ENCODE data around the gene UBE2E2.

UBE2E2 gene

DNA sequence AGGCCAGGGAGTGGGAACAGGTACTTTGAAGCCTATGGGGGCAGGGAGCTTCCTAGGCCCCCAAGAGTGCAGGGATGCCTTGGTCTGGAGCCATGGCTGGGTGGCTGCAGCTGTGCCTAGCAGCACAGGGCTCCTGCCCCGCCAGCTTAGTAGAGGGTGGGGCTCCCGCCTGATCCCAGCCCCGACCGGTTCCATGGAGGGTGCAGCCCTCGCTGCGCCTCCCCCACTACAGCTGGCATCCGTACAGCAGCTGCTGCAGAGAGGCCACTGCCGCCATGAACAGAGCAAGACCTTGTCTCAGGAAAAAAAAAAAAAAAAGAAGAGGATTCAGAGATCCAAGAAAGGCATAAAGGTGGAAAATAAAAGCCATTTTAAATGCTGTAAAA lies 277.2 kb downstream of the UBE2E2 start:
- FAIRE-seq, result no peak
- no peak for DNase-seq (ENCODE audit: insufficient read length)
- TF ChIP-seq POLR2AphosphoS5 (IDR thresholded peaks at IDR 0.05; ENCODE audit: low read depth, low read length) (no peak), TAF1 (IDR thresholded peaks at IDR 0.05; ENCODE audit: borderline replicate concordance, low read depth, low read length) (no peak), POLR2A (IDR thresholded peaks at IDR 0.05; ENCODE audit: low read depth, low read length) (no peak)

DNA sequence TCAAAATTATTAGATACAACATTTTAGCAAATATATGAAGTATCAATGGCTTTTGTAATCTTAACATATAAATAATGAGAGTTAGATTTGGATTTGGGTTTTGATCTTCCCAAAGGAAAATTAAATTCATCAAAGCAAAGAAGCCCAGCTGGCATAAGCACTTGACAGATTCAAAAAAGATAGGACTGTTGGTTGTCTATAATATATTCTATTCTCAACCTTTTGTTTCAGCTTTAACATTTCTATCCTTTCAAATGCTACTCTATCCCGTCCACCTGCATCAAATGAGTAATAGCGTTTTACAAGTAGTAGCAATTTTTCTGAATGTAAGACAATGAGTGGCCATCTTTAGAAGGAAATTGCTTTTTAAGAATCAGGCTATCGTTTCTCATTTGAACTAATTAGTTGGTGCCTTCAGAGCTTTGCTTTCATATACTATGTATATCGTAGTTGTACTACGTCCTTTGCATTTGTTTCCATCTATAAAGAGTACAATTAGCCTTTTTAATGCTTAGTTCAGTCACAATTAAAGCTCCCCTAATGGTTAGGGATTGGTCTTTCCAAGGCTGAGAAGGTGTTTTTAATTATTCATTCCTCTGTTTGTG lies 278.0 kb downstream of the UBE2E2 start:
- no peak for DNase-seq (ENCODE audit: insufficient read length)
- FAIRE-seq, result no peak
- TF ChIP-seq POLR2AphosphoS5 (IDR thresholded peaks at IDR 0.05; ENCODE audit: low read depth, low read length) (no peak), TAF1 (IDR thresholded peaks at IDR 0.05; ENCODE audit: borderline replicate concordance, low read depth, low read length) (no peak), POLR2A (IDR thresholded peaks at IDR 0.05; ENCODE audit: low read depth, low read length) (no peak)

DNA sequence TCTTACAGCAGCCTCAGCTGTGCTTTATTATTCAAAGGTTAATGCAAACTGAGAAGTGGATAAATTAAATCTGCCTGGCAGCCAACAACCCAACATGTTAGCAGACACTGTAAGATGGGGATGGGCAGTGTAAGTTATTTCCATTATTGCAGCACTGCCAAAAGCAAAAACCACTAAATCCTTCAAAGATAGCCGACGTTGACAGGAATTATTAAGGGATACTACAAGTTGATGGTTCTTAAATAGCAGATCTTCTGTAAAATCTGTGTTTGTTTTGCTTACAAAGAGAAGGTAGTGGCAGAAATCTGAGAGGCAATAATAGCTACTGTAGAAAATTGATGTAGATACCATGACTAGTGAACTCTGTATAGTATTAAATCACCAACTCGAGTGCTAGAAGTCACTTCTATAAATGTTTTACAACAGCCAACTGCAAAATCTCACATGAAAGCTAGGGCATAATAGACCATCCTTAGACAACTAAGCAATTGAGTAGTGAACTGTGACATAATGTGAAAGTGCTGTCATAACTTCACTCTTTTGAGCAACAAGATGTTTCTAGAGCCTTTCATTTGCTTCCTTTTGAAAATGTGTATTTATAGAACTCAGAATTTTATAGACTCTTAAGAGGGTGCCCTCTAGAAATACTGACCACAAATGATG lies 278.6 kb downstream of the UBE2E2 start:
- DNase-seq (ENCODE audit: insufficient read length) (no peak), FAIRE-seq (no peak)
- no peak for TF ChIP-seq TAF1 (IDR thresholded peaks at IDR 0.05; ENCODE audit: borderline replicate concordance, low read depth, low read length)
- TF ChIP-seq POLR2A (IDR thresholded peaks at IDR 0.05; ENCODE audit: low read depth, low read length), result no peak
- no peak for TF ChIP-seq POLR2AphosphoS5 (IDR thresholded peaks at IDR 0.05; ENCODE audit: low read depth, low read length)

DNA sequence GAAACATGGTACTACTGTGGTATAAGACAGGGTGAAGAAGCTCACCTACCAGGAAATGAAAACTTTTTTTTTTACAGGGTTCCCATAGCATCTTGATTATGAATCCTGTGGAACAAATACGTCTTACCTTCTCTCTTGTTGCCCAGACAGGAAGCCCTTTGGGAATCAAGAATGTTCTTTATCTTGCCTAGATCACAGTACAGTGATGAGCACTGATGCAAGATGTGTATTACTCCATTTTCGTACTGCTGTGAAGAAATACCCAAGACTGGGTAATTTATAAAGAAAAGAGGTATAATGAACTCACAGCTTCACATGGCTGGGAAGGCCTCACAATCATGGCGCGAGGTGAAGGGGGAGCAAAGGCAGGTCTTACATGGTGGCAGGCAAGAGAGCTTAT lies 281.3 kb downstream of the UBE2E2 start:
- no peak for TF ChIP-seq POLR2A (IDR thresholded peaks at IDR 0.05; ENCODE audit: low read depth, low read length)
- no peak for TF ChIP-seq POLR2AphosphoS5 (IDR thresholded peaks at IDR 0.05; ENCODE audit: low read depth, low read length)
- TF ChIP-seq TAF1 (IDR thresholded peaks at IDR 0.05; ENCODE audit: borderline replicate concordance, low read depth, low read length), result no peak
- no peak for DNase-seq (ENCODE audit: insufficient read length)
- no peak for FAIRE-seq

DNA sequence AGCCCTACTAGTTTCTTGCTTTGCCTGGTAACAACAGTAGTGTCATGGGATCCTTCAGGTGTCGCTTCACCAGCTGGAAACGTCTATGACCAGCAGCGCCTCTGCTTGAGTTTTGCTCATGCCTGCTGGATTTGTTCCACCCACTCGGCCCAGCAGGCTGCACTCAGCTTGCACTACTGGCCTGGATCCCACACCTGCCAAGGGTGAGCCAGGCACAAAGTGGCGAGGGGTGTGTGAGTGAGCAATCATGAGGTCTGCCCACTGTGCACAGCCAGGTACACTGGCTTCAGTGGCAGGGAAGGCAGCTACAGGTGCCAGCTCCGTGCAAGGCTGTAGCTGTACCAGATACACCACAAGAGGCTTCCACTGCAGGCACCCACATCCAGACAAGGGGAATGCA lies 282.8 kb downstream of the UBE2E2 start:
- no peak for TF ChIP-seq POLR2A (IDR thresholded peaks at IDR 0.05; ENCODE audit: low read depth, low read length)
- no peak for TF ChIP-seq TAF1 (IDR thresholded peaks at IDR 0.05; ENCODE audit: borderline replicate concordance, low read depth, low read length)
- no peak for TF ChIP-seq POLR2AphosphoS5 (IDR thresholded peaks at IDR 0.05; ENCODE audit: low read depth, low read length)
- DNase-seq (ENCODE audit: insufficient read length) (no peak), FAIRE-seq (no peak)

DNA sequence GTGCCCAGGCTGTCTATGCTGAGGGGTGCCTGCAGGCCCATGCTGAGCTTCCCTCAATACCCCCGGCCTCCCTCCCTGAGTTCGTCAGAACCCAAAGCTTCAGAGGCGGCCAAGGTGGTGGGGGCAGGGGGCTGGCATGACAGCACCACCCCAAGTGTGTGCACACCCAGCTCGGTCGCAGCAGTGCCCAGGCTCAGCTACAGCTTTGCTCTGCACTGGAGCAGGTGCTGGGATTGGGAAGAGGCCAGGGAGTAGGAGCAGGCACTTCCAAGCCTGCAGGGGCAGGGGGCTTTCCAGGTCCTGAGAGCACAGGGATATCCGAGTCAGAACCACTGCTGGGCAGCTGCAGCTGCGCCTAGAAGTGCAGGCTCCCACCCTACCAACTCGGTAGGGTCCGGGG lies 283.9 kb downstream of the UBE2E2 start:
- no peak for TF ChIP-seq TAF1 (IDR thresholded peaks at IDR 0.05; ENCODE audit: borderline replicate concordance, low read depth, low read length)
- no peak for TF ChIP-seq POLR2AphosphoS5 (IDR thresholded peaks at IDR 0.05; ENCODE audit: low read depth, low read length)
- no peak for DNase-seq (ENCODE audit: insufficient read length)
- no peak for FAIRE-seq

DNA sequence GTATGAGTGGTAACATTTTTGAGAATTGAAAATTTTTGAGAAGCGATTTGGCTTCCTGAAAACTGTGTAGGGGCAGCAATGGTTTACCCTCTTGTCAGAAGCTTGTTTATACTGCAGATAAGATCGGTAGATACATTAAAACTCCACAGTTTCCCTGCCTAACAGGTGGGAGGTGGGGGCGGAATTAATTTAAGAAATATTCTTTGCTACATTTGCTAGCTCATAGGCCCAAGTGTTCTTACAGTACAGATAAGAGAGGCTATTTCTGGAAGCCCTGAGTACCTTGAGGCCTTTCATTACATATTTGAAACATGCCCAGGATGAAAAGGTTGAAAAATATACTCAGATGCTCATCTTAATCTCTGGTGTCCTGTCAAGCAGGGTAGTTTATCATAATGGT lies 285.5 kb downstream of the UBE2E2 start:
- DNase-seq (ENCODE audit: insufficient read length), result no peak
- TF ChIP-seq POLR2A (IDR thresholded peaks at IDR 0.05; ENCODE audit: low read depth, low read length) (no peak), POLR2AphosphoS5 (IDR thresholded peaks at IDR 0.05; ENCODE audit: low read depth, low read length) (no peak), TAF1 (IDR thresholded peaks at IDR 0.05; ENCODE audit: borderline replicate concordance, low read depth, low read length) (no peak)
- FAIRE-seq, result no peak

DNA sequence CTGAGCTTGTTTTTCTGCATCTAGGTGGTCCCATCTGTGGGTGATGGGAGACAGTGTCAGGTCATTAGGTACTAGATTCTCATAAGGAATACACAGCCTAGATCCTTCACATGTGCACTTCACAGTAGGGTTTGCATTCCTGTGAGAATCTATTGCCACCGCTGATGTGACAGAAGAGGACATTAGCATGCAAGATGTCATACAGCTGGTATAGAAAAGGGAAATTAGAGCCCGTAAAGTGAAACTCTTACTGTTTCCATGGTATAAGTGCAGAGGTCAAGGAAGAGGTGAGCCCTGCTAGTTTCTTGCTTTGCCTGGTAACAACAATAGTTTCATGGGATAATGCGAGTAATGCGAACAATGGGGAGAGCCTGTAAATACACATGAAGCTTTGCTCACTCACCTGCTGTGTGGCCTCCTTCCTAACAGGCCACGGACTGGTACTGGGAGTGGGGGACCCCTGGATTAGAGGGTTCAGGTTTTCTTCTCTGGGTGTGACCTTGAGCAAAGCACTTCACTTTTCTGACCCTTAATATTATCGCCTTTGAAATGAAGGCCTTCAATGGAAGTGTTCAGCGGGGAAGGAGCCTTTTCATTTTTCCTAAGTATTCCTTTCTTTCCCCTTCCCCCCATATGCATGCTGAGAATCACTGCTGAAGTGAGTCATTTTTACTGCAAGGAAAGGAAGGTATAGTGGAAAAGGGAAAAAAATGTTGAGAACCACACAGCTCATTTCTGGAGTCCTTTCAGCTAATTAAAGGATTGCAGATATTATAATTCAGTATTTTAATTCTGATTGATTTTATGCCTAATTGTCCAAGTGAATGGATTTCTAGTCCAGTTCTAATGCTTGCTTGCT lies 286.4 kb downstream of the UBE2E2 start:
- TF ChIP-seq POLR2A (IDR thresholded peaks at IDR 0.05; ENCODE audit: low read depth, low read length), result no peak
- no peak for TF ChIP-seq POLR2AphosphoS5 (IDR thresholded peaks at IDR 0.05; ENCODE audit: low read depth, low read length)
- TF ChIP-seq TAF1 (IDR thresholded peaks at IDR 0.05; ENCODE audit: borderline replicate concordance, low read depth, low read length), result no peak
- no peak for DNase-seq (ENCODE audit: insufficient read length)
- no peak for FAIRE-seq

DNA sequence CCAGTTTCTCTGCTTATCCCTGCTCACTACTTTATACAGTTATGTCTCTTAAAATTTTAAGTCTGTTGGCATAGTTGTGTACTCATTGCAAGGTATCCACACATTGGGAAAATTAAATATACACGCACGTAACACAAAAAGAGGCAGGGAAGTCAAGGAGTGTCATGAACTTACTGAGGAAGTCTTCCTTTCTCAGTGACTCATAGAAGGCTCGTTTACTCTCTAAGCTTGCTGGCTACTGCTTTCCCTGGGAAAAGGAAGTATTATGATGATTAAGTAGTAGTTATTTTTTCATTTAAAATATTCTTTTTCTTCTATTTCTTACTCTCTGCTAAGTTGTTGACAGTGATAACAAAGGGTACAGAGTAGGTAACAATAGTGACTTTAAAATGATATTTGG lies 287.3 kb downstream of the UBE2E2 start:
- FAIRE-seq, result no peak
- no peak for DNase-seq (ENCODE audit: insufficient read length)
- TF ChIP-seq POLR2A (IDR thresholded peaks at IDR 0.05; ENCODE audit: low read depth, low read length) (no peak), POLR2AphosphoS5 (IDR thresholded peaks at IDR 0.05; ENCODE audit: low read depth, low read length) (no peak), TAF1 (IDR thresholded peaks at IDR 0.05; ENCODE audit: borderline replicate concordance, low read depth, low read length) (no peak)

DNA sequence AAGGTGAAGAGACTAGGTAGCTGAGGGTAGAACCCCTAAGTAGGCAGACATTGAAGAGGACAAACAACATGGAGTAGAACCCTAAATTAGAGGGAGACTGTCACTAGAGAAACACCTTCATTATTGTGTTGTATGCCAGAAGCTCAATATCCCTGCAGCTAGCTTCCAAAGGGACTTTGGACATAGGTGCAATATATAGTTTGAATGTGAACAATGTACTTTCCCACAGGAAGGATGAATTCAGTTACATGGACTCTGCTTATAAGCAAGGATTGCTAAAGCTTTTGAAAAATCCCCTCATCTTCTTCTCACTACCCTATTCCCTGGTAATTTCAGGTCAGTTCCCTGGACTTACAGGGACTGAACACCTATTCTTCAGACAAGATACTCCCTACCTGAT lies 288.9 kb downstream of the UBE2E2 start:
- no peak for DNase-seq (ENCODE audit: insufficient read length)
- no peak for FAIRE-seq
- TF ChIP-seq POLR2A (IDR thresholded peaks at IDR 0.05; ENCODE audit: low read depth, low read length), result no peak
- no peak for TF ChIP-seq POLR2AphosphoS5 (IDR thresholded peaks at IDR 0.05; ENCODE audit: low read depth, low read length)

DNA sequence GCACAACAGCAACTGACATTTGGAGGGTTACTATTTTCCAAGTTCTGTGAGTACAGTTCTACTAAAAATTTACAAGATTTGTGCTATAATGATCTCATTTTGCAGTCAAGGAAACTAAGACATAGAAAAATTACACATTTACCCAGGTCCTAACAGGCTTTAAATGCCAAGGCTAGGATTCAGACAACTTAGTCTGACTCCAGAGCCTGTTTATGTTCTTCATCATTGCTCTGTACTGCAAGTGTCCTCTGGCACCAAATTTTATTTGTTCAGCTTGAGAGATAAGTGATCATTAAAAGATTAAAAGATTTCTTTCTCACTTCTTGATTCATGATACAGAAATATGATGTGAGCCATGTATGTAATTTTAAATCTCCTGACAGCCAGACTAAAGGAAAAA lies 290.8 kb downstream of the UBE2E2 start:
- FAIRE-seq, result no peak
- DNase-seq (ENCODE audit: insufficient read length), result no peak
- TF ChIP-seq POLR2AphosphoS5 (IDR thresholded peaks at IDR 0.05; ENCODE audit: low read depth, low read length) (no peak), TAF1 (IDR thresholded peaks at IDR 0.05; ENCODE audit: borderline replicate concordance, low read depth, low read length) (no peak), POLR2A (IDR thresholded peaks at IDR 0.05; ENCODE audit: low read depth, low read length) (no peak)

DNA sequence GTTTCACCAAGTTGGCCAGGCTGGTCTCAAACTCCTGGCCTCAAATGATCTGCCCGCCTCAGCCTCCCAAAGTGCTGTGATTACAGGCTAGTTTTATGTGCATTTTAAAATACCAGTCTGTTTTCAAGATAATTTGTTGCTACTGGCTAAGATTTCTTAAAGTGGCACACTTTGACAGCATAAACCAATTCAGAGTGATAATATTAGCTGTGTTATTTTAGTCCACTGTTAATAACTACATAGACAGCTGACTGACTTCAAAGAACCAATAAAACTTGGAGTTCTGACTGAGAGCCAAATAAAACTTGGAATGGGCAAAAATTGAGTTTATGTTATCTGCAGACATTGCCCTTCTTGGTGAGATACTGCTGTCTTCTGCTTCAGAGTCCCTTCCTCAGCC lies 291.8 kb downstream of the UBE2E2 start:
- FAIRE-seq (no peak), DNase-seq (ENCODE audit: insufficient read length) (no peak)
- TF ChIP-seq POLR2A (IDR thresholded peaks at IDR 0.05; ENCODE audit: low read depth, low read length) (no peak), POLR2AphosphoS5 (IDR thresholded peaks at IDR 0.05; ENCODE audit: low read depth, low read length) (no peak), TAF1 (IDR thresholded peaks at IDR 0.05; ENCODE audit: borderline replicate concordance, low read depth, low read length) (no peak)
